Heart left ventricle (tissue), 13 donors: ENCODE data around the gene POU6F2.

Experiments
- POLR2A ChIP-seq, 2 donors: fragments of 450-650 bp; IDR thresholded peaks; one replicate each; pipeline ENCODE4 v1.6.1; 2017; ENCODE audit warnings: antibody characterized with exemption in 2 of 2, mild to moderate bottlenecking in 2 of 2, moderate library complexity in 2 of 2
- TF ChIP-seq, protein P1 (sequence below), 12 donors: fragments of 200-600 bp; sonication (generic) in 4 of 12; IDR thresholded peaks; one replicate each; pipeline versions ENCODE4 v1.5.0 to v1.8.0; 2018 to 2022; ENCODE audit warnings: antibody characterized with exemption in 12 of 12, mild to moderate bottlenecking in 5 of 12
- donor health status: ischemic (EF 13 %, LVEDD 7.1; RV severe dilation, severe dysfunction).
- donor health status: DM: no; HTN: yes; CAD: no.
- donor health status: DM: no; HTN: no; CAD: no.
- donor health status: ischemic (EF 25% LVEDD 6.9; RV normal size, moderate dysfunction).
- donor health status: ischemic (EF 25% LVEDD 5.7; RV mildly dilated, moderate dysfunction).
- donor health status: ischemic (EF 35%, LVEDD 5.7; RV mildly dilated, moderate dysfunction).
- donor health status: nonischemic (EF 11% LVEDD 7.7; RV severe dilation, severe dysfunction).
- donor health status: DM: yes; HTN: yes; CAD: no.
- donor health status: PGD.
- donor health status: ischemic (EF 29% LVEDD 5.4; RV normal size, mild dysfunction).
- donor health status: nonischemic (EF 23%, LVEDD 6.1; RV moderate dilation, normal function).

DNA sequence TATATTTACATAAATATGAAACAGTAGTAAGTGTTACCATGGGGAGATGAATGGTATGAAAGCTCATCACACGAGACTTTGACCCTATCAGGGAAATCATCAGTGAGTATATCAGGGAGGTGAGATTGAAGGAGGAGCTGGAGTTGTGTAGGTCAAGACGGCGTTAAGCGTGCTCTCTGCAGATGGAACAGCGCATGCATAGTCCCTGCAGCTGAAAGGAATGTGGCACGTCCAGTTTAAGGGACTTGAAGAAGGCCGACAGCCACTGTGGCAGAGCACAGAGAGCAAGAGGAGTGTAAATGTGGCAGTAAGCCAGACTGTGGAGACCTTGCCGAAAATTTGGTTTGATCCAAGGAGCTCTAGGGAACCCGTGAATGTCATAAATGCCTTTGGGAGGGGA, 38.9 kb downstream of the POU6F2 start:
- TF ChIP-seq, protein P1, sequence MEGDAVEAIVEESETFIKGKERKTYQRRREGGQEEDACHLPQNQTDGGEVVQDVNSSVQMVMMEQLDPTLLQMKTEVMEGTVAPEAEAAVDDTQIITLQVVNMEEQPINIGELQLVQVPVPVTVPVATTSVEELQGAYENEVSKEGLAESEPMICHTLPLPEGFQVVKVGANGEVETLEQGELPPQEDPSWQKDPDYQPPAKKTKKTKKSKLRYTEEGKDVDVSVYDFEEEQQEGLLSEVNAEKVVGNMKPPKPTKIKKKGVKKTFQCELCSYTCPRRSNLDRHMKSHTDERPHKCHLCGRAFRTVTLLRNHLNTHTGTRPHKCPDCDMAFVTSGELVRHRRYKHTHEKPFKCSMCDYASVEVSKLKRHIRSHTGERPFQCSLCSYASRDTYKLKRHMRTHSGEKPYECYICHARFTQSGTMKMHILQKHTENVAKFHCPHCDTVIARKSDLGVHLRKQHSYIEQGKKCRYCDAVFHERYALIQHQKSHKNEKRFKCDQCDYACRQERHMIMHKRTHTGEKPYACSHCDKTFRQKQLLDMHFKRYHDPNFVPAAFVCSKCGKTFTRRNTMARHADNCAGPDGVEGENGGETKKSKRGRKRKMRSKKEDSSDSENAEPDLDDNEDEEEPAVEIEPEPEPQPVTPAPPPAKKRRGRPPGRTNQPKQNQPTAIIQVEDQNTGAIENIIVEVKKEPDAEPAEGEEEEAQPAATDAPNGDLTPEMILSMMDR (IDR thresholded peaks at IDR 0.05), result no peak
- no peak for TF ChIP-seq POLR2A (IDR thresholded peaks at IDR 0.05)
